ENCODE measurements around the gene CZIB. TPM values are rescaled to one million over a fixed set of nuclear protein-coding genes. Genes with fewer than 3 reads are reported as not detected.

The CZIB gene
- total and polyA plus RNA-seq, 2 of the 8 experiments (the other 6 are each of a cell fraction or from before 2014, with no cell fraction given): 46.5 to 48.0 TPM

DNA sequence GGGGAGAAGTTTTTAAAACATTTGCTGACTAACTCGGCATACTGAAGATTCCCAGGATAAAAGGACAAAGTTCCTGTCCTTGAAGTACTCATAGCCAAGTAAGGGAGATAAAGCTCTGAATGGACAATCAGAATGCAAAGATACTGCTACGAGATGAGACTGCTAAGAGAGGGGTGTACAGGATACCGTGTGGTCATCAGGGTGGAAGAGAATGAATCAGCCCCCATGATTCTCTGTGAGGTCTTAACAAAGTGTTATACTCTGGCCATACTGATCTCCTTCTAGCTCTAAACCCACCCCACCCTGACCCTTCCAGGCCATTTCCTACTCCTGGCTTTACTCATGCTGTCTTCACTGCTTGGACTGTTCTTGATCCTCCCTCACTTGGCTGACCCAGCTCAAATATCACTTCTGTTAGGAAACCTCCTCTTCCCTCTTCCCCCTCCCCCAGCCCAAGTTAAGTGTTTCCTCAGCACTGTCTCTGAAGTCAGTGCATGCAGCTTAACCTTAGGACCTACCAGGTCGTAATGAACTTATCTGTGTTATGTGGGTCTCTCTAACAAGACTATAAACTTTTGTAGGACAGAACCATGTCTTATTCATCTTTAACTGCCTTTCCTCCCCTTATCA lies 33.7 kb upstream of the CZIB start:
- Histone ChIP-seq H2AK5ac (ENCODE audit: low read depth, low read length) (no peak overlapping the region), H2BK15ac (ENCODE audit: low read length) (no peak overlapping the region), H4K5ac (ENCODE audit: insufficient read length, low read depth, low read length) (no peak overlapping the region), H4K20me1 (replicated peaks in 1 of 2; ENCODE audit: control insufficient read depth in 1 of 2, insufficient read depth in 2 of 2, low read length in 2 of 2) (peaks cover 1 to 2% of the 10 kb centered on the region in 2 experiments), H3K27ac (ENCODE audit: low read depth, low read length) (no peak overlapping the region), H3K79me1 (ENCODE audit: low read depth, low read length) (no peaks in the 10 kb centered on the region), H2BK12ac (ENCODE audit: low read depth, low read length) (no peak overlapping the region), H4K8ac (ENCODE audit: extremely low read depth, insufficient read depth, low read length) (no peak overlapping the region), H2BK20ac (ENCODE audit: low read length) (no peak overlapping the region), H3K27me3 (replicated peaks in 1 of 4; ENCODE audit: control insufficient read depth in 3 of 4, extremely low read depth in 1 of 4, insufficient read depth in 3 of 4, low read length in 3 of 4) (no peaks in the 10 kb centered on the region), H3K4me3 (ENCODE audit: extremely low read depth in 1 of 4, insufficient read depth in 2 of 4, low read depth in 3 of 4, low read length in 4 of 4) (no peak overlapping the region), H3K23ac (ENCODE audit: insufficient read length) (no peak overlapping the region), H2AFZ (ENCODE audit: low read length) (no peak overlapping the region), H3K18ac (ENCODE audit: extremely low read depth, low read length) (no peak overlapping the region), H3K4ac (replicated peaks; ENCODE audit: insufficient read length, low read depth, low read length) (no peak overlapping the region), H3K9ac (replicated peaks in 1 of 4; ENCODE audit: extremely low read depth in 1 of 4, low read depth in 3 of 4, low read length in 3 of 4) (no peak overlapping the region), H3K56ac (replicated peaks; ENCODE audit: insufficient read length, low read depth, low read length) (no peak overlapping the region), H2BK5ac (ENCODE audit: low read depth, low read length) (no peak overlapping the region), H3K14ac (ENCODE audit: insufficient read length) (no peak overlapping the region), H3K4me1 (replicated peaks in 1 of 4; ENCODE audit: control insufficient read depth in 3 of 4, insufficient read depth in 4 of 4, low read length in 3 of 4) (no peaks in the 10 kb centered on the region), H3K9me3 (ENCODE audit: insufficient read depth in 2 of 2, low read depth in 1 of 2, low read length in 1 of 2) (no peaks in the 10 kb centered on the region), H3K4me2 (ENCODE audit: insufficient read depth in 1 of 2, low read depth in 2 of 2, low read length in 2 of 2) (no peak overlapping the region), H3K36me3 (ENCODE audit: control insufficient read depth in 2 of 4, insufficient read depth in 4 of 4, low read length in 3 of 4) (peaks cover 40 to 87% (median 70%) of the 10 kb centered on the region in 4 experiments), H2BK120ac (replicated peaks; ENCODE audit: low read depth, low read length) (no peak overlapping the region), H3K79me2 (ENCODE audit: control insufficient read depth in 1 of 2, insufficient read depth in 2 of 2, low read length in 2 of 2) (no peaks in the 10 kb centered on the region), H3K23me2 (ENCODE audit: low read depth, low read length) (no peaks in the 10 kb centered on the region), H4K91ac (replicated peaks; ENCODE audit: insufficient read length, low read length) (no peak overlapping the region)
- 91% methylated on average over 4 of the region's 4 CpGs; no CpG with 5 or more reads in 1 of the 2 experiments for WGBS, 2 experiments (ENCODE audit: extremely low coverage in 1 of 2, insufficient coverage in 1 of 2, insufficient read length in 1 of 2, insufficient replicate concordance in 2 of 2, low coverage in 1 of 2, low lambda C conversion rate in 2 of 2, missing lambda C conversion rate in 1 of 2)
- ChIA-PET CTCF (ENCODE audit: partially characterized antibody) (interaction anchor here (0.6 to 3.0 kb wide), 6 partner anchors 12 to 56 kb away, joined by 3 to 15 read pairs (median 4); no protein-coding TSS in a partner anchor), POLR2A (ENCODE audit: partially characterized antibody) (interaction anchor here (0.9 to 1.6 kb wide), 4 partner anchors 9 to 141 kb away, joined by 3 read pairs; partner anchors contain the start of gene MAGOH)
- no peak for DNase-seq (ENCODE audit: low read depth in 1 of 2, low spot score in 2 of 2)
- no peak for FAIRE-seq
- TF ChIP-seq GTF2F1 (IDR thresholded peaks at IDR 0.05; ENCODE audit: borderline replicate concordance, low read depth, low read length): no peak
- TF ChIP-seq RFX5 (IDR thresholded peaks at IDR 0.05; ENCODE audit: borderline replicate concordance, low read depth, low read length): no peak
- TF ChIP-seq KDM1A (IDR thresholded peaks at IDR 0.05; ENCODE audit: borderline replicate concordance, low read length): no peak
- no peak for TF ChIP-seq TAF1 (IDR thresholded peaks at IDR 0.05; ENCODE audit: low read depth, low read length)
- TF ChIP-seq NANOG (IDR thresholded peaks at IDR 0.05; ENCODE audit: insufficient read depth, low read depth, low read length, poor library complexity, severe bottlenecking): no peak
- no peak for TF ChIP-seq KDM4A (IDR thresholded peaks at IDR 0.05; ENCODE audit: low read depth, low read length, severe bottlenecking)
- TF ChIP-seq MAFK (IDR thresholded peaks at IDR 0.05; ENCODE audit: low read depth, low read length): no peak
- no peak for TF ChIP-seq JUN (IDR thresholded peaks at IDR 0.05; ENCODE audit: low read depth, low read length)
- TF ChIP-seq SIX5 (IDR thresholded peaks at IDR 0.05; ENCODE audit: low read depth, low read length): no peak
- TF ChIP-seq CBX8 (IDR thresholded peaks at IDR 0.05; ENCODE audit: borderline replicate concordance, low read depth, low read length): no peak
- TF ChIP-seq RNF2 (IDR thresholded peaks at IDR 0.05; ENCODE audit: borderline replicate concordance, low read depth, low read length, missing control alignments, poor library complexity, severe bottlenecking): no peak
- no peak for TF ChIP-seq BCL11A (IDR thresholded peaks at IDR 0.05; ENCODE audit: low read depth in 2 of 2, low read length in 2 of 2)
